AML-193 (cell line): Measurements from ENCODE around the gene MAP4K3.
"Not testable (repeated sequence)": the region's sequence is repeated elsewhere in the genome, so short reads cannot be mapped to it uniquely, and the experiment has no call there.

ENCODE experiments used
- DNase-seq, 2 experiments: peaks; one replicate each; lab custom pipeline; 2025; lab: John Stamatoyannopoulos, UW

The MAP4K3 gene

GRCh38 chr2:39373181-39373802, 63.8 kb downstream of the MAP4K3 start:
- DNase-seq, result no peak

DNA sequence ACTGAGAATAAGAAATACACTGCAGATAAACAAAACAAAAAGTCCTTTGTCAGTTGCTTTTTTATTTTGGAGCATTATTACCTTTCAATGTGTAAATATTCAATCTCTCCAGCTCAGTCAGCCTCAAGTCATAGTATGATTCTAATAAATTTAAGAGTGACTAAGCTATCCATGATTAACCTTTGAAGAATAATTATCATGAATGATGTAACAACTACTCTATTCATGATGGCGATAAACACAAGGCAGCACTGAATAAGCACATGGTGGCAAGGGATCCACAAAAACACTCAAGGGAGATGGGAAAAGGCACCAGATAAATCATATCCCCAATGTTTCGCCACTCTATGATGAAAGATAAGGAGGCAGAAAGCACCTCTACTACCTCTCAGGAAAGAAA, 67.0 kb downstream of the MAP4K3 start:
- DNase-seq, result no peak

DNA sequence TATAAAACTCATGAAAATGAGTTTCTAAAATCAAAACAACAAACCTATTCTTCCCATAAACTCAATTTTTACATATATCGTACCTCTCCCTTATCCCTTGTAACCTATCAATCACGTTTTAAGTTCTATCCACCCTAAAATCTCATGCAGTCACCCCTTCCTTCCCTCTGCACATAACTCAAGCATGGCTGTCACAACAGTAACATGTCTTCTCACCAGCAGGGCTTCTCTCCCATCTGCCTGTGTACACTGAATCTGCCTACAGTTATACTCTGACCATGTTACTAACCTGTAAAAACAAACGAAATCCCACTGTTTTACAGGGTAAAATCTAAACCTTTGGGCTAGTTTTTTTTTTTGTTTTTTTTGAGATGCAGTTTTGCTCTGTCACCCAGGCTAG, 68.2 kb downstream of the MAP4K3 start:
- DNase-seq, result no peak

DNA sequence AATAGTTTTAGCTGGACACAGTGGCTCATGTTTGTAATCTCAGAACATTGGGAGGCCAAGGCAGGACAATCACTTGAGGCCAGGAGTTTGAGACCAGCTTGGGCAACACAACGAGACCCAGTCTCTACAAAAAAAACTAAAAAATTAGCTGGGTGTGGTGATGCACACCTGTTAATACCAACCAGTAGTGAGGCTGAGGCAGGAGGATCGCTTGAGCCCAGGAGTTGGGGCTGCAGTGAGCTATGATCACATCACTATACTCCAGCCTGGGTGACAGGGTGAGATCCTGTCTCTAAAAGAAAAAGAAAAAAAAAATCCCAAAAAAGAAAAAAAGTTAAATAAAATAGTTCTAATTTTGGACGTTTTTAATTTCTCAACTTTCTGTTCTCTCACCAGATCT, 68.7 kb downstream of the MAP4K3 start:
- no peak for DNase-seq

- no peak for DNase-seq
Measured at GRCh38 chr2:39362595-39362994, 74.5 kb downstream of the MAP4K3 start.

GRCh38 chr2:39361511-39361910, 75.6 kb downstream of the MAP4K3 start:
- DNase-seq, result no peak

DNA sequence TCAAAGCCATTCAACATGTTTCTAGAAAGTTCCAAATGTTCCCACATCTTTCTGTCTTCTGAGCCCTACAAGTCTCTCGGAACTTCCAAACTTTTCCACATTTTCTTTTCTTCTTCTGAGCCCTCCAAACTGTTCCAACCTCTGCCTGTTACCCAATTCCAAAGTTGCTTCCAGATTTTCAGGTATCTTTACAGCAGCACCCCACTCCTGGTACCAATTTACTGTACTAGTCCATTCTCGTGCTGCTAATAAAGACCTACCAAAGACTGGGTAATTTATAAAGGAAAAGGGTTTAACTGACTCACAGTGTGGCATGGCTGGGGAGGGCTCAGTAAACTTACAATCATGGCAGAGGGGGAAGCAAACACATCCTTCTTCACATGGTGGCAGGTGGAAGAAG, 76.7 kb downstream of the MAP4K3 start:
- DNase-seq, result not testable (repeated sequence)

- no peak for DNase-seq
Measured at GRCh38 chr2:39359453-39360038, 77.5 kb downstream of the MAP4K3 start.

DNA sequence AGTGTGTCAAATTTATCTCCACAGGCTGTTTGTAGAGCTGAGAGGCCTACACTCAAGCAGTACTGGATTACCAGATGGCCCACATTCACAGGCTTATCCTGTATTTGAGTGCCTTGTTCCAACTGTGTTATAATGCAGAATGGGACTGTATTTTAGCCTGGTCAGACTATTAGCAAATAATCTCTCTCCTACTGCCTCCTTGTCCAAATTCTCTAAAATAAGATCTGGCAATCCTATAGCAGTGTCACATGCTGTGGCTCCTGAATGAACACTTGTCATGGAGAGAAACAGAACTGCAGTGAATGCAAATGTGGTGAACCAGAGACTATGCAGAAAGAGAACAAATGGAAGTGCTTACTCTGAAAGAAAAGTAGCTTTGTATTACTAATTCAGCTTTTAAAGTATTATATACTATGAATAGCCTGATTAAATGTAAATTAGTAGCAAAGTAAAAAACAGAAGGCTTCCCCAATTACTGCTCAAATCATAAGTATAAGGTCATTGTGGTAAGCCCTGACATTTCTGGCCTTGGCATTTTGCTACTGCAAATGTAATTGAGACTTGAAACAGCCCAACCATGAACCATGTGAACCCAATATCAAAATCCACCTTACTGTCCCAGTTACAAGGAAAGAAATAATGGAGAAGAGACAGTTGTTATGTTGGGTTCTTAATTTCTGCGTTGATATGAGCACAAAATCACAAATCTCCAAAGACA, 80.0 kb downstream of the MAP4K3 start:
- no peak for DNase-seq

- no peak for DNase-seq
Measured at GRCh38 chr2:39350658-39351057, 86.4 kb downstream of the MAP4K3 start.

GRCh38 chr2:39338502-39338901, 98.6 kb downstream of the MAP4K3 start:
- no peak for DNase-seq

- no peak for DNase-seq
Measured at GRCh38 chr2:39335930-39336329, 101.2 kb downstream of the MAP4K3 start.

DNA sequence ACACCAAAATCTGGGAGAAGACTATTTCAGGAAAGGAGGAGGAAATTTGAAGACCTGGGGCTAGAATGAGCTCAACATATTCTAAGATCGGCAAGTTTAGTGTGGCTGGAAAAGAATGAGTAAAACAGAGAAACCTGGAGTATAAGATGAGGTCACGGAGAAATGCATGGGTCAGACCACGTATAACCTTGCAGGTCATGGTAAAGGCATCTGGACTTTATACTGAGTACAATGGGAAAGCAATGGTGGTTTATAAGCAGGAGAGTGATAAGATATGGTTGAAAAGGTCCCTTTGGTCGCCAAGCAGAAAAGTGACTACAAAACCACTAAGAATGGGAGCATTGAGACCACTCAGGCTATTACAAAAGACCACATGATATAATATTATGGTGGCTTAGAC, 102.1 kb downstream of the MAP4K3 start:
- DNase-seq, result no peak

DNA sequence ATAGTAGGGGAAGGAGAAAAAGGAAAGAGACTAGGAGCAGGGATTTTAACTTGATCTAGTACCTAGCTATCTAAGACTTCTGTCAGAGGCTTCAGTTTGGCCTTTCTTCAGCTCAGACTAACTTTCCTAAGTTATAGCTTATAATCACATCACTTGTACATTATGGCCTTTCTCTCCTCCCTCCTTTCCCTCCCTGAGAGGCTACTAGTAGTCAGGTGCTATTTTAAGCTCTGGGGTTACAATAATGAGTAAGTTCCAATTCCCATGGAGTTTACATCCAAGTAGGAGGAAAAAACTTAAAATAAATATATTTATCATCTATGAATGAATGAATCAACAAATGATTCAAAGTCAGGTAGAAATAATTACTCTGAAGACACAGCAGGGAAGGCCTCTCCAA, 102.6 kb downstream of the MAP4K3 start:
- no peak for DNase-seq

- DNase-seq, result no peak
Measured at GRCh38 chr2:39326644-39327043, 110.4 kb downstream of the MAP4K3 start.

- DNase-seq, result no peak
Measured at GRCh38 chr2:39325966-39326365, 111.1 kb downstream of the MAP4K3 start.

- not testable (repeated sequence) for DNase-seq
Measured at GRCh38 chr2:39321056-39322035, 115.7 kb downstream of the MAP4K3 start.

GRCh38 chr2:39320162-39320561, 116.9 kb downstream of the MAP4K3 start:
- DNase-seq, result no peak

- DNase-seq, result no peak
Measured at GRCh38 chr2:39313575-39313974, 123.5 kb downstream of the MAP4K3 start.

DNA sequence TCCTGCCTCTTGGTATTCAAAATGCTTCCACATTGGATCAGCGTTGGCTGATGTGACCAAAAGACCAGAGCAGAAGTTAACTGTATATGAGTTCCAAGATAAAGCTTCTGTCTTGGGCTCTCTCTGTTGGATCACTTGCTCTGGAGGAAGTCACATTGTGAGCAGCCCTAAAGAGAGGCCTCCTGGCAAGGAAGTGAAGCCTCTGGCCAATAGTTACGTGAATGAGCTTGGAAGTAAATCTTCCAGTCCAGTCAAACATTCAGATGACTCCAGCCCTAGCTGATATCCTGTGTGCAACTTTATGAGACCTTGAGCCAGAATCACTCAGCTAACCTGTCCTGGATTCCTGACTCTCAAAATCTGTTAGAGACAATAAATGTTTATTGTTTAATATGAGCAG, 125.6 kb downstream of the MAP4K3 start:
- no peak for DNase-seq

DNA sequence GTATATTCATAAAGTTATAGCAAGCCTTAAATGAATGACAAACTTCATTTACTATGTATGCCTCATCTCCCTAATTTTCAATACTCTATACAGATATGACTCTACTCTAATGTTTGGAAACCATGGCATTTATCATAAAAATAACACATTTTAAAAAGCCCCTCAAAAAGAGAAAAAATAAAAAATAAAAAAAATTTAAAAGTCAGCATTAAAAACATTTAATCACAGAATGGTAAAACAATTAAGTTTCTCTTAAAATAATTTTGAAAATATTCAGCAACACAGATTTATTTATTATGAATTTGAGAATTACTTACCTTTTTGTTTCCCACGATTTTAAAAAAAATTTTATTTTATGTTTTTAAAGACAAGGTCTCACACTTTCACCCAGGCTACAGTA, 128.3 kb downstream of the MAP4K3 start:
- no peak for DNase-seq

DNA sequence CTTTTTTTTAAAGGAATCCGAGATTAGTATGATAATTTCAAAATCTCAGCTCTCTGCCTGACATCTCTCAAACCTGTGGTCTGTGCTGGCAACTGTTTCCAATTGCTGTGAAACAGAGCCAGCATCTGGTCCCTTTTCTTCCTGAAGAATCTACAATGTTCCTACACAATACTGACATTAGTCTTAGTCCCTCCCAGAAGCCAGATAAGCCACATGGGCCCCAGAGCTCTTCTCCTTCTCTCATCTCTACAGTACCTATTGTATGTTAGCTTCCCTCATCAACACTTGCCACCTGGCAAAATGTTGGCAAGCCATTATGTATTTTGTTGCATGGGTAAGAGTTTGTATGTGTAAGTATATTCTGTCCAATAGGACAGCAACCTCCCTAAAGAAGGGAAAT, 130.5 kb downstream of the MAP4K3 start:
- no peak for DNase-seq
